Measurements from ENCODE around the gene ING1. TPM values are rescaled to one million over a fixed set of nuclear protein-coding genes. Genes with fewer than 3 reads are reported as not detected.
"Not testable (repeated sequence)": the region's sequence is repeated elsewhere in the genome, so short reads cannot be mapped to it uniquely, and the experiment has no call there.

ING1 gene
- 29.8 TPM for polyA plus RNA-seq (2013, experiment 1 of 4)
- polyA plus RNA-seq (2013, experiment 2 of 4), result 24.4 TPM
- polyA plus RNA-seq (2013, experiment 3 of 4), result 25.4 TPM
- polyA plus RNA-seq (2013, experiment 4 of 4), result 23.8 TPM

GRCh38 chr13:110713642-110713952 lies at the start of gene ING1:
TSS of gene ING1 (plus strand) at chr13:110713700. CDS start at chr13:110714150, 450 bp downstream.
- Histone ChIP-seq H3K27me3 (ENCODE audit: control insufficient read depth, insufficient read depth, low read length, poor library complexity, severe bottlenecking) (no peaks in the 10 kb centered on the region), H3K4me3 (ENCODE audit: insufficient read depth, low read depth, low read length) (peak within 1 kb of the TSS; percentile 87), H3K27ac (ENCODE audit: insufficient read depth, low read depth, low read length, poor library complexity, severe bottlenecking) (peak within 1 kb of the TSS; percentile 100), H3K9me3 (ENCODE audit: control insufficient read depth, low read length) (no peaks in the 10 kb centered on the region), H3K4me1 (ENCODE audit: control insufficient read depth, insufficient read depth, low read length) (peaks cover 9% of the 10 kb centered on the region), H3K36me3 (ENCODE audit: control insufficient read depth, insufficient read depth, low read length) (no peaks in the 10 kb centered on the region)
- 0 to 1% methylated on average over 45 of the region's 45 CpGs for WGBS, 2 experiments

- no peaks in the 10 kb centered on the region for H3K9me3 ChIP-seq (ENCODE audit: control insufficient read depth, low read length)
- peaks cover 64% of the 10 kb centered on the region for H3K36me3 ChIP-seq (ENCODE audit: control insufficient read depth, insufficient read depth, low read length)
- WGBS, 2 experiments, result 95 to 96% methylated on average over 7 of the region's 7 CpGs
- H3K4me3 ChIP-seq (ENCODE audit: insufficient read depth, low read depth, low read length), result no peak overlapping the region
- no peaks in the 10 kb centered on the region for H3K4me1 ChIP-seq (ENCODE audit: control insufficient read depth, insufficient read depth, low read length)
- H3K27me3 ChIP-seq (ENCODE audit: control insufficient read depth, insufficient read depth, low read length, poor library complexity, severe bottlenecking), result no peaks in the 10 kb centered on the region
- no peak overlapping the region for H3K27ac ChIP-seq (ENCODE audit: insufficient read depth, low read depth, low read length, poor library complexity, severe bottlenecking)
Observed at GRCh38 chr13:110664041-110664440, 49.5 kb upstream of the ING1 start.

GRCh38 chr13:110664673-110665072 lies 48.8 kb upstream of the ING1 start:
- Histone ChIP-seq H3K27ac (ENCODE audit: insufficient read depth, low read depth, low read length, poor library complexity, severe bottlenecking) (no peak overlapping the region), H3K36me3 (ENCODE audit: control insufficient read depth, insufficient read depth, low read length) (peaks cover 68% of the 10 kb centered on the region), H3K4me3 (ENCODE audit: insufficient read depth, low read depth, low read length) (no peak overlapping the region), H3K27me3 (ENCODE audit: control insufficient read depth, insufficient read depth, low read length, poor library complexity, severe bottlenecking) (no peaks in the 10 kb centered on the region), H3K9me3 (ENCODE audit: control insufficient read depth, low read length) (no peaks in the 10 kb centered on the region), H3K4me1 (ENCODE audit: control insufficient read depth, insufficient read depth, low read length) (no peaks in the 10 kb centered on the region)
- 94 to 96% methylated on average over 11 of the region's 11 CpGs for WGBS, 2 experiments

- H3K36me3 ChIP-seq (ENCODE audit: control insufficient read depth, insufficient read depth, low read length), result peaks cover 60% of the 10 kb centered on the region
- 92% methylated on average over 23 of the region's 23 CpGs for WGBS, 2 experiments
- H3K27me3 ChIP-seq (ENCODE audit: control insufficient read depth, insufficient read depth, low read length, poor library complexity, severe bottlenecking), result no peaks in the 10 kb centered on the region
Observed at GRCh38 chr13:110665491-110666254, 47.8 kb upstream of the ING1 start.

GRCh38 chr13:110666255-110666533 lies 47.3 kb upstream of the ING1 start:
- Histone ChIP-seq H3K27ac (ENCODE audit: insufficient read depth, low read depth, low read length, poor library complexity, severe bottlenecking) (no peak overlapping the region), H3K4me1 (ENCODE audit: control insufficient read depth, insufficient read depth, low read length) (no peaks in the 10 kb centered on the region), H3K36me3 (ENCODE audit: control insufficient read depth, insufficient read depth, low read length) (peaks cover 56% of the 10 kb centered on the region), H3K27me3 (ENCODE audit: control insufficient read depth, insufficient read depth, low read length, poor library complexity, severe bottlenecking) (no peaks in the 10 kb centered on the region), H3K9me3 (ENCODE audit: control insufficient read depth, low read length) (no peaks in the 10 kb centered on the region), H3K4me3 (ENCODE audit: insufficient read depth, low read depth, low read length) (no peak overlapping the region)
- 97% methylated on average over 8 of the region's 8 CpGs for WGBS, 2 experiments

More at GRCh38 chr13:110665491-110666254, 47.8 kb upstream of the ING1 start:
- no peaks in the 10 kb centered on the region for H3K9me3 ChIP-seq (ENCODE audit: control insufficient read depth, low read length)
- H3K27ac ChIP-seq (ENCODE audit: insufficient read depth, low read depth, low read length, poor library complexity, severe bottlenecking), result no peak overlapping the region
- H3K4me1 ChIP-seq (ENCODE audit: control insufficient read depth, insufficient read depth, low read length), result no peaks in the 10 kb centered on the region
- H3K4me3 ChIP-seq (ENCODE audit: insufficient read depth, low read depth, low read length), result no peak overlapping the region

GRCh38 chr13:110669036-110669435 lies 44.5 kb upstream of the ING1 start:
- Histone ChIP-seq H3K36me3 (ENCODE audit: control insufficient read depth, insufficient read depth, low read length) (peaks cover 30% of the 10 kb centered on the region), H3K27me3 (ENCODE audit: control insufficient read depth, insufficient read depth, low read length, poor library complexity, severe bottlenecking) (no peaks in the 10 kb centered on the region), H3K27ac (ENCODE audit: insufficient read depth, low read depth, low read length, poor library complexity, severe bottlenecking) (no peak overlapping the region), H3K4me3 (ENCODE audit: insufficient read depth, low read depth, low read length) (no peak overlapping the region), H3K9me3 (ENCODE audit: control insufficient read depth, low read length) (no peaks in the 10 kb centered on the region), H3K4me1 (ENCODE audit: control insufficient read depth, insufficient read depth, low read length) (no peaks in the 10 kb centered on the region)
- 97 to 98% methylated on average over 9 of the region's 9 CpGs for WGBS, 2 experiments

GRCh38 chr13:110669814-110670213 lies 43.7 kb upstream of the ING1 start:
- WGBS, 2 experiments, result 93 to 96% methylated on average over 11 of the region's 11 CpGs
- not testable (repeated sequence) for H3K27me3 ChIP-seq (ENCODE audit: control insufficient read depth, insufficient read depth, low read length, poor library complexity, severe bottlenecking); H3K27ac ChIP-seq (ENCODE audit: insufficient read depth, low read depth, low read length, poor library complexity, severe bottlenecking); H3K4me3 ChIP-seq (ENCODE audit: insufficient read depth, low read depth, low read length); H3K9me3 ChIP-seq (ENCODE audit: control insufficient read depth, low read length); H3K4me1 ChIP-seq (ENCODE audit: control insufficient read depth, insufficient read depth, low read length)
- peaks cover 27% of the 10 kb centered on the region for H3K36me3 ChIP-seq (ENCODE audit: control insufficient read depth, insufficient read depth, low read length)

GRCh38 chr13:110676595-110677587 lies 36.6 kb upstream of the ING1 start:
- no peaks in the 10 kb centered on the region for H3K4me1 ChIP-seq (ENCODE audit: control insufficient read depth, insufficient read depth, low read length)
- no peaks in the 10 kb centered on the region for H3K9me3 ChIP-seq (ENCODE audit: control insufficient read depth, low read length)
- no peak overlapping the region for H3K4me3 ChIP-seq (ENCODE audit: insufficient read depth, low read depth, low read length)
- H3K27ac ChIP-seq (ENCODE audit: insufficient read depth, low read depth, low read length, poor library complexity, severe bottlenecking), result no peak overlapping the region
- H3K27me3 ChIP-seq (ENCODE audit: control insufficient read depth, insufficient read depth, low read length, poor library complexity, severe bottlenecking), result no peaks in the 10 kb centered on the region
- WGBS, 2 experiments, result 94 to 96% methylated on average over 27 to 28 of the region's 28 CpGs
- H3K36me3 ChIP-seq (ENCODE audit: control insufficient read depth, insufficient read depth, low read length), result peaks cover 12% of the 10 kb centered on the region

- Histone ChIP-seq H3K36me3 (ENCODE audit: control insufficient read depth, insufficient read depth, low read length) (peaks cover 18% of the 10 kb centered on the region), H3K27ac (ENCODE audit: insufficient read depth, low read depth, low read length, poor library complexity, severe bottlenecking) (no peak overlapping the region), H3K9me3 (ENCODE audit: control insufficient read depth, low read length) (no peaks in the 10 kb centered on the region), H3K4me3 (ENCODE audit: insufficient read depth, low read depth, low read length) (no peak overlapping the region), H3K27me3 (ENCODE audit: control insufficient read depth, insufficient read depth, low read length, poor library complexity, severe bottlenecking) (no peaks in the 10 kb centered on the region), H3K4me1 (ENCODE audit: control insufficient read depth, insufficient read depth, low read length) (no peaks in the 10 kb centered on the region)
- 93 to 96% methylated on average over 28 of the region's 28 CpGs for WGBS, 2 experiments
Observed at GRCh38 chr13:110677731-110678545, 35.6 kb upstream of the ING1 start.
